SK-N-MC (cell line): ENCODE measurements around the gene MACROD2.

ENCODE experiments used
- EZH2 ChIP-seq: fragments of 200-600 bp; sonication (generic); IDR thresholded peaks from one replicate; pipeline ENCODE4 v1.6.1; 2017; ENCODE audit warnings: antibody characterized with exemption
- POLR2AphosphoS5 ChIP-seq: IDR thresholded peaks from 2 replicates; pipeline ENCODE4 v1.6.1; 2012; ENCODE audit warnings: mild to moderate bottlenecking, low read depth, low read length, borderline replicate concordance

- TF ChIP-seq POLR2AphosphoS5 (no peak), EZH2 (no peak)
Observed at GRCh38 chr20:15556869-15557268, 1561.6 kb downstream of the MACROD2 start.
